ENCODE results near the gene KLF16. TPM values are rescaled to one million over a fixed set of nuclear protein-coding genes. Genes with fewer than 3 reads are reported as not detected.
"Not testable (repeated sequence)": the region's sequence is repeated elsewhere in the genome, so short reads cannot be mapped to it uniquely, and the experiment has no call there.

KLF16 gene
- total and polyA plus RNA-seq, 10 of the 15 experiments (the other 5 are each of a cell fraction or from before 2014, with no cell fraction given) = 0.03 to 41.2 (median 2.6) TPM

GRCh38 chr19:1885398-1886119 is 22.2 kb upstream of the KLF16 start, which contains the start of gene ABHD17A:
Gene ABHD17A (minus strand): TSS chr19:1885496. CDS start chr19:1881566, 3,930 bp downstream.
- peak; percentile 95 for FAIRE-seq
- peak; percentile 85 for ATAC-seq
- intact Hi-C loops (cut with micrococcal nuclease; ENCODE audit: unreplicated experiment); H2AFZ ChIP-seq (ENCODE audit: control insufficient read depth, low read depth, low read length); H3K9me3 ChIP-seq (replicated peaks; ENCODE audit: control insufficient read depth, insufficient read depth, low read length); H4K20me1 ChIP-seq (ENCODE audit: control insufficient read depth, insufficient read depth); H3K27me3 ChIP-seq (replicated peaks in 1 of 2; ENCODE audit: control insufficient read depth in 2 of 2, insufficient read depth in 2 of 2, low read length in 1 of 2); H3K36me3 ChIP-seq (ENCODE audit: control insufficient read depth in 2 of 2, insufficient read depth in 2 of 2, low read length in 1 of 2); BruUV-seq (replicated peaks); in situ Hi-C loops (cut with MboI); DNase-seq (ENCODE audit: low read depth, low spot score): not testable (repeated sequence)
- ChIA-PET RAD21 (ENCODE audit: unreplicated experiment) (interaction anchor here (0.6 to 1.5 kb wide), 3 partner anchors 9 to 21 kb away, joined by 3 to 7 read pairs (median 3); no protein-coding TSS in a partner anchor), POLR2A (interaction anchor here (0.6 to 2.7 kb wide), 9 partner anchors 8 to 1011 kb away, joined by 3 to 12 read pairs (median 6); no protein-coding TSS in a partner anchor), CTCF (interaction anchor here (0.7 to 2.4 kb wide), 5 partner anchors 10 to 59 kb away, joined by 3 to 7 read pairs (median 4); no protein-coding TSS in a partner anchor), SMC1A (ENCODE audit: uncharacterized antibody, unreplicated experiment) (interaction anchor here (1.0 to 2.0 kb wide), 2 partner anchors 11 to 19 kb away, joined by 3 to 6 read pairs; no protein-coding TSS in a partner anchor)
- Histone ChIP-seq H3K4me3 (peak within 1 kb of the TSS; percentile 99), H3K9ac (ENCODE audit: control insufficient read depth, insufficient read depth, low read length) (peak within 1 kb of the TSS; percentile 96), H3K4me1 (ENCODE audit: control insufficient read depth, insufficient read depth, low read length) (peaks cover 21% of the 10 kb centered on the region), H3K79me2 (ENCODE audit: control insufficient read depth, insufficient read depth, low read length) (peaks cover 34% of the 10 kb centered on the region), H3K4me2 (ENCODE audit: control insufficient read depth, insufficient read depth) (peak within 1 kb of the TSS; percentile 86), H3K27ac (ENCODE audit: control insufficient read depth, insufficient read depth) (peak within 1 kb of the TSS; percentile 82)
- 21% methylated on average over 36 of the region's 46 CpGs for WGBS (ENCODE audit: insufficient coverage, insufficient replicate concordance, low lambda C conversion rate, missing lambda C conversion rate)
- TF ChIP-seq SP1 (IDR thresholded peaks at IDR 0.05; ENCODE audit: low read depth, low read length) = peak; percentile 63
- TF ChIP-seq, protein P1, sequence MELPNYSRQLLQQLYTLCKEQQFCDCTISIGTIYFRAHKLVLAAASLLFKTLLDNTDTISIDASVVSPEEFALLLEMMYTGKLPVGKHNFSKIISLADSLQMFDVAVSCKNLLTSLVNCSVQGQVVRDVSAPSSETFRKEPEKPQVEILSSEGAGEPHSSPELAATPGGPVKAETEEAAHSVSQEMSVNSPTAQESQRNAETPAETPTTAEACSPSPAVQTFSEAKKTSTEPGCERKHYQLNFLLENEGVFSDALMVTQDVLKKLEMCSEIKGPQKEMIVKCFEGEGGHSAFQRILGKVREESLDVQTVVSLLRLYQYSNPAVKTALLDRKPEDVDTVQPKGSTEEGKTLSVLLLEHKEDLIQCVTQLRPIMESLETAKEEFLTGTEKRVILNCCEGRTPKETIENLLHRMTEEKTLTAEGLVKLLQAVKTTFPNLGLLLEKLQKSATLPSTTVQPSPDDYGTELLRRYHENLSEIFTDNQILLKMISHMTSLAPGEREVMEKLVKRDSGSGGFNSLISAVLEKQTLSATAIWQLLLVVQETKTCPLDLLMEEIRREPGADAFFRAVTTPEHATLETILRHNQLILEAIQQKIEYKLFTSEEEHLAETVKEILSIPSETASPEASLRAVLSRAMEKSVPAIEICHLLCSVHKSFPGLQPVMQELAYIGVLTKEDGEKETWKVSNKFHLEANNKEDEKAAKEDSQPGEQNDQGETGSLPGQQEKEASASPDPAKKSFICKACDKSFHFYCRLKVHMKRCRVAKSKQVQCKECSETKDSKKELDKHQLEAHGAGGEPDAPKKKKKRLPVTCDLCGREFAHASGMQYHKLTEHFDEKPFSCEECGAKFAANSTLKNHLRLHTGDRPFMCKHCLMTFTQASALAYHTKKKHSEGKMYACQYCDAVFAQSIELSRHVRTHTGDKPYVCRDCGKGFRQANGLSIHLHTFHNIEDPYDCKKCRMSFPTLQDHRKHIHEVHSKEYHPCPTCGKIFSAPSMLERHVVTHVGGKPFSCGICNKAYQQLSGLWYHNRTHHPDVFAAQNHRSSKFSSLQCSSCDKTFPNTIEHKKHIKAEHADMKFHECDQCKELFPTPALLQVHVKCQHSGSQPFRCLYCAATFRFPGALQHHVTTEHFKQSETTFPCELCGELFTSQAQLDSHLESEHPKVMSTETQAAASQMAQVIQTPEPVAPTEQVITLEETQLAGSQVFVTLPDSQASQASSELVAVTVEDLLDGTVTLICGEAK (IDR thresholded peaks at IDR 0.05; ENCODE audit: borderline replicate concordance) = peak; percentile 84
- 0 out of 2 replicates have a peak, but pooled peaks have one; percentile 41 for TF ChIP-seq ZBTB33 (IDR thresholded peaks at IDR 0.05)
- TF ChIP-seq CREM (IDR thresholded peaks at IDR 0.05; ENCODE audit: low read depth) = peak; percentile 93
- 0 out of 2 replicates have a peak, but pooled peaks have one; percentile 26 for TF ChIP-seq SPI1 (IDR thresholded peaks at IDR 0.05; ENCODE audit: borderline replicate concordance, insufficient read depth, low read depth, low read length)
- 0 out of 2 replicates have a peak, but pooled peaks have one; percentile 30 for TF ChIP-seq NBN (IDR thresholded peaks at IDR 0.05)
- TF ChIP-seq BHLHE40 (IDR thresholded peaks at IDR 0.05; ENCODE audit: borderline replicate concordance in 1 of 2, low read depth in 2 of 2, low read length in 1 of 2) = peak in 1 of 2 experiments; percentile 68; a peak in 1 of 4 replicates
- 0 out of 2 replicates have a peak, but pooled peaks have one; percentile 28 for TF ChIP-seq NR2C1 (IDR thresholded peaks at IDR 0.05)
- peak; percentile 81 for TF ChIP-seq GABPA (IDR thresholded peaks at IDR 0.05; ENCODE audit: low read depth)
- TF ChIP-seq HCFC1 (IDR thresholded peaks at IDR 0.05; ENCODE audit: low read length) = peak; percentile 32; the same call in 1 of the 2 replicates
- TF ChIP-seq, protein P2, sequence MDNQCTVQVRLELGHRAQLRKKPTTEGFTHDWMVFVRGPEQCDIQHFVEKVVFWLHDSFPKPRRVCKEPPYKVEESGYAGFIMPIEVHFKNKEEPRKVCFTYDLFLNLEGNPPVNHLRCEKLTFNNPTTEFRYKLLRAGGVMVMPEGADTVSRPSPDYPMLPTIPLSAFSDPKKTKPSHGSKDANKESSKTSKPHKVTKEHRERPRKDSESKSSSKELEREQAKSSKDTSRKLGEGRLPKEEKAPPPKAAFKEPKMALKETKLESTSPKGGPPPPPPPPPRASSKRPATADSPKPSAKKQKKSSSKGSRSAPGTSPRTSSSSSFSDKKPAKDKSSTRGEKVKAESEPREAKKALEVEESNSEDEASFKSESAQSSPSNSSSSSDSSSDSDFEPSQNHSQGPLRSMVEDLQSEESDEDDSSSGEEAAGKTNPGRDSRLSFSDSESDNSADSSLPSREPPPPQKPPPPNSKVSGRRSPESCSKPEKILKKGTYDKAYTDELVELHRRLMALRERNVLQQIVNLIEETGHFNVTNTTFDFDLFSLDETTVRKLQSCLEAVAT (IDR thresholded peaks at IDR 0.05) = peak; percentile 81
- TF ChIP-seq CHD2 (IDR thresholded peaks at IDR 0.05; ENCODE audit: borderline replicate concordance, low read depth, low read length) = 0 out of 2 replicates have a peak, but pooled peaks have one; percentile 26
- TF ChIP-seq CREB1 (IDR thresholded peaks at IDR 0.05; ENCODE audit: low read depth) = peak; percentile 92
- TF ChIP-seq ELK1 (IDR thresholded peaks at IDR 0.05; ENCODE audit: low read depth, low read length) = peak; percentile 72; the same call in 1 of the 2 replicates
